HS-27A (cell line): ENCODE measurements around the gene PLEKHM3.
"Not testable (repeated sequence)": the region's sequence is repeated elsewhere in the genome, so short reads cannot be mapped to it uniquely, and the experiment has no call there.

Source experiments
- DNase-seq: peaks from one replicate; pipeline ENCODE4 v3.0.0-alpha.2; 2012; ENCODE audit warnings: low read depth, missing footprints

Gene PLEKHM3

GRCh38 chr2:207925601-207926000 lies 99.7 kb downstream of the PLEKHM3 start:
- no peak for DNase-seq

- DNase-seq = no peak
These were observed 103.7 kb downstream of the PLEKHM3 start for GRCh38 chr2:207921606-207922005.

- DNase-seq = no peak
These were observed 104.6 kb downstream of the PLEKHM3 start for GRCh38 chr2:207920721-207921120.

- DNase-seq = no peak
These were observed 105.0 kb downstream of the PLEKHM3 start for GRCh38 chr2:207920321-207920720.

GRCh38 chr2:207919164-207919919 lies 106.0 kb downstream of the PLEKHM3 start:
- no peak for DNase-seq

GRCh38 chr2:207914716-207915115 lies 110.6 kb downstream of the PLEKHM3 start:
- DNase-seq = no peak

GRCh38 chr2:207913772-207914358 lies 111.5 kb downstream of the PLEKHM3 start:
- DNase-seq = no peak

GRCh38 chr2:207911856-207912255 lies 113.5 kb downstream of the PLEKHM3 start:
- DNase-seq = no peak

GRCh38 chr2:207911215-207911614 lies 114.1 kb downstream of the PLEKHM3 start:
- DNase-seq = no peak

GRCh38 chr2:207906495-207906894 lies 118.8 kb downstream of the PLEKHM3 start:
- not testable (repeated sequence) for DNase-seq

- DNase-seq = no peak
These were observed 119.8 kb downstream of the PLEKHM3 start for GRCh38 chr2:207905546-207905945.

GRCh38 chr2:207903236-207903635 lies 122.1 kb downstream of the PLEKHM3 start:
- no peak for DNase-seq

GRCh38 chr2:207902821-207903220 lies 122.5 kb downstream of the PLEKHM3 start:
- no peak for DNase-seq

GRCh38 chr2:207901829-207902228 lies 123.5 kb downstream of the PLEKHM3 start:
- DNase-seq = no peak

- DNase-seq = no peak
These were observed 123.9 kb downstream of the PLEKHM3 start for GRCh38 chr2:207901401-207901800.

GRCh38 chr2:207898354-207898695 lies 127.0 kb downstream of the PLEKHM3 start:
- no peak for DNase-seq

GRCh38 chr2:207897541-207898353 lies 127.6 kb downstream of the PLEKHM3 start:
- no peak for DNase-seq

- no peak for DNase-seq
These were observed 128.6 kb downstream of the PLEKHM3 start for GRCh38 chr2:207896525-207897285.

- DNase-seq = no peak
These were observed 130.0 kb downstream of the PLEKHM3 start for GRCh38 chr2:207895274-207895860.

GRCh38 chr2:207892716-207893402 lies 132.5 kb downstream of the PLEKHM3 start:
- DNase-seq = no peak
